Heart right ventricle (tissue), 16 donors: ENCODE measurements around the gene COL4A6. TPM values are rescaled to one million over a fixed set of nuclear protein-coding genes. Genes with fewer than 3 reads are reported as not detected.

Experiments used
- ATAC-seq, 8 donors: fragments of 200-7000 bp; cut with Tn5 transposase; one replicate each; pipeline ENCODE4 v1.9.1; 2020; ENCODE audit warnings: mild to moderate bottlenecking in 8 of 8, moderate library complexity in 8 of 8, moderate number of reproducible peaks in 1 of 8
- DNase-seq, 2 donors: peaks; one replicate each; pipeline ENCODE4 v3.0.0-alpha.2; 2020
- H3K27ac ChIP-seq, 10 donors: fragments of 200-600 bp; sonication (generic) in 2 of 10; one replicate each; pipeline versions ENCODE4 v1.5.0 to v1.8.0; 2020 to 2022; ENCODE audit warnings: mild to moderate bottlenecking in 3 of 10
- H3K27me3 ChIP-seq, 7 donors: fragments of 200-600 bp; one replicate each; pipeline ENCODE4 v1.8.0; 2021 to 2022; ENCODE audit warnings: mild to moderate bottlenecking in 2 of 7
- H3K36me3 ChIP-seq, 9 donors: fragments of 200-600 bp; sonication (generic) in 1 of 9; one replicate each; pipeline versions ENCODE4 v1.5.0 to v1.8.0; 2020 to 2022; ENCODE audit warnings: mild to moderate bottlenecking in 2 of 9
- H3K4me1 ChIP-seq, 9 donors: fragments of 200-600 bp; sonication (generic) in 1 of 9; one replicate each; pipeline versions ENCODE4 v1.5.0 to v1.8.0; 2020 to 2022; ENCODE audit warnings: mild to moderate bottlenecking in 4 of 9
- H3K4me3 ChIP-seq, 10 donors: fragments of 200-600 bp; sonication (generic) in 2 of 10; one replicate each; pipeline versions ENCODE4 v1.5.0 to v1.8.0; 2020 to 2022; ENCODE audit warnings: mild to moderate bottlenecking in 7 of 10, moderate library complexity in 2 of 10
- H3K9me3 ChIP-seq, 11 donors: fragments of 200-600 bp in 10 of 11; sonication (generic) in 2 of 11; one replicate each; pipeline versions ENCODE4 v1.5.0 to v1.8.0; 2013 to 2022; ENCODE audit warnings: mild to moderate bottlenecking in 2 of 11, control low read depth in 1 of 11, moderate library complexity in 1 of 11
- CTCF ChIP-seq, 9 donors: fragments of 200-600 bp; sonication (generic) in 2 of 9; IDR thresholded peaks; one replicate each; pipeline versions ENCODE4 v1.5.0 to v1.8.0; 2021 to 2022; ENCODE audit warnings: antibody characterized with exemption in 9 of 9, mild to moderate bottlenecking in 5 of 9, moderate library complexity in 1 of 9
- WGBS, 2 donors: extraction: QIAGEN DNeasy Blood & Tissue Kit; methylation state at CpG; one replicate each; pipeline ENCODE4 v1.1.7; 2013; ENCODE audit warnings: inconsistent platforms in 1 of 2; 5-methylcytosine and 5-hydroxymethylcytosine counted together
- intact Hi-C, 10 donors: fragments of 100-400 bp; cut with DNase I; formaldehyde crosslinking; loops; one replicate each; pipeline versions ENCODE4 v1.11.1 to v1.14.2; 2022
- polyA plus RNA-seq, 2 donors: library from polyadenylated mRNA; stranded (reverse); fragments of 200-250 nt; gene quantifications; one replicate each; pipeline ENCODE4 v1.2.3, GENCODE V29; 2013
- total RNA-seq, 10 donors: library from RNA; stranded (reverse); fragmentation: NEBNext Ultra II Directional in 3 of 10; extraction: Animal tissue kit (Norgen Biotek cat#: 25700) in 3 of 10; gene quantifications; one replicate each; pipeline versions ENCODE4 v1.2.1 to v1.2.4, GENCODE V29; 2021 to 2023
- donor health status: Arrhythmogenic right ventricular cardiomyopathy.
- donor health status: ischemic (EF 13 %, LVEDD 7.1; RV severe dilation, severe dysfunction).
- donor health status: healthy with polysubstance abuse.
- donor health status: DM: no; HTN: yes; CAD: no.
- donor health status: DM: no; HTN: no; CAD: no.
- donor health status: ischemic (EF 25% LVEDD 6.9; RV normal size, moderate dysfunction).
- donor health status: ischemic (EF 25% LVEDD 5.7; RV mildly dilated, moderate dysfunction).
- donor health status: healthy.
- donor health status: DM: yes; HTN: yes; CAD: no.
- donor health status: Ischemic cardiomyopathy.
- donor health status: ischemic (EF 35%, LVEDD 5.7; RV mildly dilated, moderate dysfunction).
- donor health status: nonischemic (EF 11% LVEDD 7.7; RV severe dilation, severe dysfunction).
- donor health status: DM: yes; HTN: yes; CAD: no.
- donor health status: PGD.
- donor health status: ischemic (EF 29% LVEDD 5.4; RV normal size, mild dysfunction).
- donor health status: nonischemic (EF 23%, LVEDD 6.1; RV moderate dilation, normal function).

The COL4A6 gene
- total and polyA plus RNA-seq, 12 donors, result 1.7 to 10.8 (median 7.6) TPM

DNA sequence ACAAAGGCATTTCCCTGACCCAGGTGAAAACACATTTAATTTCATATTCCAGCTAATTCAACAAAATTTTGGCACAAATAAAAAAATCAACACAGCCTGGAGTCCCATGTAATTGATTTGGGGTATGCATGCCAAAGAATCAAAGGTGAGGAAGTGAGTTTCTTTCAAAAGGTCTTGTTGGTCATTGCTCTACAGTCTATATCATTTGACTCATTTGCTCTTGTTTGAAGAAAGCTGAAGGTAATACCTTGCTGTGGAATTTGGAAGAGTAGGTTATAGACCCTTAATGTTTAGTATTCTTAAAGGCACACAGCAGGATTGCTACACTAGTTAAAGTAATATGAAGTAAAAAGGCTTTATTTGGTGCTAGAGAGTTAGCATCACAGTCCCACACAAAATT, 25.4 kb downstream of the COL4A6 start:
- ATAC-seq (no peak), DNase-seq (no peak)
- H3K9me3 ChIP-seq, result no peaks in the 10 kb centered on the region
- H3K4me3 ChIP-seq, result no peak overlapping the region
- H3K27me3 ChIP-seq, result peaks cover 0 to 31% (median 0%) of the 10 kb centered on the region in 7 donors
- H3K4me1 ChIP-seq, result no peaks in the 10 kb centered on the region
- H3K27ac ChIP-seq, result no peak overlapping the region
- no peak for TF ChIP-seq CTCF (IDR thresholded peaks at IDR 0.05)
- no peaks in the 10 kb centered on the region for H3K36me3 ChIP-seq
- intact Hi-C loops, result no loop called here

DNA sequence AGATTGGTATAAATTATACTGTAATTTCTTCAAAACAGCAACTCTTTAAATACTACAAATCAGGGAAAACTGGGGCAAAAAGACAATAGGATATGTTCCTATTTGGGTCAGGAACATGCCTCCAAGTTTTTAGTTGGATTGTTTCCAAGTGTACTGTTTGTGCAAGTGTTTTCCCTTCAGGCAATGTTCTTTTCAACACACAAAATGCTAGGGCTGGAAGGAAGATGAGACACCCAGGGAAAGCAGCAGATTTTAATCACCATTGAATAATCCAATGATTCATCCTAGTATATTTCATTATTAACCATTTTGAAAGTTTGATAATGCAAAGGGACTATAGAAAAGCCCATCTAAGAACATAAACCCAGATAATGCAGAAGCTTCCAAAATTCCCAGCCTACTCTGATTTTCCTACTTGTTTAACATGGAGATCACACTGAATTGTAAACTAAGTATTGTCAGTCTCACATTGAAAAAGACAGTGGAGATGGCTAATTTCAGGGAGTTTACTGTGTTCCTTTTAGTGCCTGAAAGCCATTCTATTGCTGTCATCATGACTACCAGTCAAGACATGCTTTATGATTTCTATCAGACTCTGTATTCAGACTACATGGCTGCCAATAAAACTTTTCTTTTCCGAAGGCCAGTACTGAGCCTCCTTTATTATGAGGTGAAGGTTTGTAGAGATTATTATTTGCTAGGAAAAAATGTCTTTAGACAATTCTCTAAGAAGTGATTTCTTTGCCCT, 38.6 kb downstream of the COL4A6 start:
- ATAC-seq, result no peak
- intact Hi-C loops, result loop anchor here in 1 of 10 donors (10.0 kb wide), 1 partner anchor 85 kb away; no protein-coding TSS in a partner anchor
- Histone ChIP-seq H3K27ac (no peak overlapping the region), H3K4me1 (peaks cover 0 to 4% (median 0%) of the 10 kb centered on the region in 9 donors), H3K4me3 (no peak overlapping the region), H3K27me3 (peaks cover 0 to 48% (median 0%) of the 10 kb centered on the region in 7 donors), H3K36me3 (no peaks in the 10 kb centered on the region), H3K9me3 (no peaks in the 10 kb centered on the region)
- 65 to 76% methylated on average over 1 of the region's 1 CpG for WGBS, 2 donors
- no peak for TF ChIP-seq CTCF (IDR thresholded peaks at IDR 0.05)
- DNase-seq, result no peak

DNA sequence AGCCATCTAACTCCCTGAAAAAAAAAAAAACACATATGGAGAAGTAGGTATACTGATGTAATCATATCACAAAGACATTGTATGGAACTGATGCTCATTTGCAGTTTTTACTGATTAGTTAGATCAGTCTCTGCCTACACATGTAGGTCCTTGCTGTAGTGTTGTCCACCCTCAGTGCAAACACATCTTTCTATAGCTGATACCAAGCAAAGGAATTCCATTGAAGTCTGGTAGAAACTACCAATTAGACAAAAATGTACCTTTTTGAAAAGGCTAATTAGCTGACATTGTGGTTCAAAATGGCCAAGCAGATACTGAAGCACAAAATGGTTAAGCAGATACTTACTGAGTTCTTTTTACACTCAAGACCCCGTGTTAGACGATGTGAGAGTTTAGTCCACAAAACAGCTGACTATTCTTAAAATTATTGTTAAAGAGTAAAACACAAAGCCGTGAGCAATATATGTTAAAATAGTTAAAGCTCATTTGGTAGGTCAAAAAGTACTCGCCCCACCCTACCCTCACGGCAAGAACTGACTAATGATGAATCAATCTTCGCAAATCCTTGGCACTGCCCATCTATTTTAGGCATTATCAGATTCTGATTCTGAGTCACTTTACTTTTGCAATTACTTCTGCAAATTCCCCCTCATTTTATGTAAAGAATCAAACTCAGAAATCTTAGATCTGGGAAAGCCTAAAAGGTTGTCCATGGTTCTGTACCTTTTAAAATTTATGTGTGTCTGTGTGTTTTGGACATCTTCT, 40.4 kb downstream of the COL4A6 start:
- Histone ChIP-seq H3K36me3 (no peaks in the 10 kb centered on the region), H3K4me3 (no peak overlapping the region), H3K27ac (no peak overlapping the region), H3K4me1 (peaks cover 0 to 4% (median 0%) of the 10 kb centered on the region in 9 donors), H3K27me3 (peaks cover 0 to 45% (median 0%) of the 10 kb centered on the region in 7 donors), H3K9me3 (no peaks in the 10 kb centered on the region)
- ATAC-seq (no peak), DNase-seq (no peak)
- TF ChIP-seq CTCF (IDR thresholded peaks at IDR 0.05), result no peak
- intact Hi-C loops, result loop anchor here in 1 of 10 donors (10.0 kb wide), 1 partner anchor 83 kb away; no protein-coding TSS in a partner anchor
- WGBS, 2 donors, result 87 to 93% methylated on average over 6 of the region's 6 CpGs

GRCh38 chrX:108396986-108397385, 41.2 kb downstream of the COL4A6 start:
- ATAC-seq (no peak), DNase-seq (no peak)
- intact Hi-C loops, result loop anchor here in 1 of 10 donors (10.0 kb wide), 1 partner anchor 82 kb away; no protein-coding TSS in a partner anchor
- WGBS, 2 donors, result 94 to 100% methylated on average over 1 of the region's 1 CpG
- H3K4me1 ChIP-seq, result peaks cover 0 to 4% (median 0%) of the 10 kb centered on the region in 9 donors
- no peak for TF ChIP-seq CTCF (IDR thresholded peaks at IDR 0.05)
- H3K9me3 ChIP-seq, result no peaks in the 10 kb centered on the region
- no peak overlapping the region for H3K4me3 ChIP-seq
- H3K36me3 ChIP-seq, result no peaks in the 10 kb centered on the region
- no peak overlapping the region for H3K27ac ChIP-seq
- peaks cover 0 to 39% (median 0%) of the 10 kb centered on the region in 7 donors for H3K27me3 ChIP-seq
